Urinary bladder (tissue), 4 donors: ENCODE measurements around the gene CFAP97D1. TPM values are rescaled to one million over a fixed set of nuclear protein-coding genes. Genes with fewer than 3 reads are reported as not detected.

Experiments used
- DNase-seq: peaks from one replicate; pipeline ENCODE4 v3.0.0-alpha.2; 2015; ENCODE audit errors: extremely low spot score
- H3K27ac ChIP-seq: one replicate; pipeline ENCODE4 v1.5.1; 2013; ENCODE audit warnings: low read depth, mild to moderate bottlenecking, moderate library complexity
- H3K36me3 ChIP-seq: one replicate; pipeline ENCODE4 v1.6.1; 2013; ENCODE audit warnings: mild to moderate bottlenecking, moderate library complexity; ENCODE audit not compliant: insufficient read depth
- H3K4me1 ChIP-seq: one replicate; pipeline ENCODE4 v1.6.1; 2013; ENCODE audit warnings: mild to moderate bottlenecking, moderate library complexity; ENCODE audit not compliant: insufficient read depth
- H3K4me3 ChIP-seq: one replicate; pipeline ENCODE4 v1.5.1; 2013; ENCODE audit warnings: low read depth, low read length
- WGBS: extraction: QIAGEN DNeasy Blood & Tissue Kit; methylation state at CpG from one replicate; pipeline ENCODE4 v1.1.7; 2013; 5-methylcytosine and 5-hydroxymethylcytosine counted together
- polyA plus RNA-seq: library from polyadenylated mRNA; stranded (reverse); fragments of 200-250 nt; gene quantifications from one replicate; pipeline ENCODE4 v1.2.3, GENCODE V29; 2013
- total RNA-seq: library from RNA; depleted of rRNA; stranded (reverse); fragments of >200 nt; gene quantifications from one replicate; pipeline ENCODE4 v1.2.3, GENCODE V29; 2014
- donor health status: healthy with polysubstance abuse.
- donor health status: healthy.

The CFAP97D1 gene
- total and polyA plus RNA-seq, 2 donors, result 0.05 TPM; not detected in 1

GRCh38 chr17:43813386-43813785 lies 33.2 kb downstream of the CFAP97D1 start:
- H3K4me3 ChIP-seq, result no peak overlapping the region
- 92% methylated on average over 3 of the region's 3 CpGs for WGBS
- no peaks in the 10 kb centered on the region for H3K36me3 ChIP-seq
- no peak for DNase-seq
- H3K4me1 ChIP-seq, result no peaks in the 10 kb centered on the region
- no peak overlapping the region for H3K27ac ChIP-seq

- no peaks in the 10 kb centered on the region for H3K4me1 ChIP-seq
- WGBS, result 87% methylated on average over 12 of the region's 12 CpGs
- no peak overlapping the region for H3K27ac ChIP-seq
- no peak overlapping the region for H3K4me3 ChIP-seq
- DNase-seq, result no peak
- H3K36me3 ChIP-seq, result no peaks in the 10 kb centered on the region
These were observed 33.8 kb downstream of the CFAP97D1 start for GRCh38 chr17:43814026-43814425.

- H3K36me3 ChIP-seq, result no peaks in the 10 kb centered on the region
- H3K27ac ChIP-seq, result no peak overlapping the region
- WGBS, result 14% methylated on average over 1 of the region's 1 CpG
- no peak for DNase-seq
- no peak overlapping the region for H3K4me3 ChIP-seq
- no peaks in the 10 kb centered on the region for H3K4me1 ChIP-seq
These were observed 34.5 kb downstream of the CFAP97D1 start for GRCh38 chr17:43814714-43815113.

- no peak for DNase-seq
- Histone ChIP-seq H3K4me1 (no peaks in the 10 kb centered on the region), H3K27ac (no peak overlapping the region), H3K36me3 (no peaks in the 10 kb centered on the region), H3K4me3 (no peak overlapping the region)
- WGBS, result 91% methylated on average over 24 of the region's 24 CpGs
These were observed 36.4 kb downstream of the CFAP97D1 start for GRCh38 chr17:43816336-43817320.

GRCh38 chr17:43817826-43818225 lies 37.6 kb downstream of the CFAP97D1 start:
- Histone ChIP-seq H3K4me1 (no peaks in the 10 kb centered on the region), H3K36me3 (no peaks in the 10 kb centered on the region), H3K4me3 (no peak overlapping the region), H3K27ac (no peak overlapping the region)
- DNase-seq, result no peak
- 91% methylated on average over 9 of the region's 9 CpGs for WGBS

GRCh38 chr17:43818966-43819365 lies 38.7 kb downstream of the CFAP97D1 start:
- H3K36me3 ChIP-seq, result no peaks in the 10 kb centered on the region

GRCh38 chr17:43820759-43821158 lies 40.5 kb downstream of the CFAP97D1 start:
- Histone ChIP-seq H3K4me1 (no peaks in the 10 kb centered on the region), H3K36me3 (no peaks in the 10 kb centered on the region), H3K4me3 (no peak overlapping the region), H3K27ac (no peak overlapping the region)
- 91% methylated on average over 14 of the region's 14 CpGs for WGBS
- no peak for DNase-seq

More at GRCh38 chr17:43818966-43819365, 38.7 kb downstream of the CFAP97D1 start:
- H3K4me1 ChIP-seq, result no peaks in the 10 kb centered on the region
- no peak overlapping the region for H3K27ac ChIP-seq
- 96% methylated on average over 5 of the region's 5 CpGs for WGBS
- H3K4me3 ChIP-seq, result no peak overlapping the region
- no peak for DNase-seq

GRCh38 chr17:43822570-43823190 lies 42.4 kb downstream of the CFAP97D1 start:
- Histone ChIP-seq H3K27ac (no peak overlapping the region), H3K4me1 (no peaks in the 10 kb centered on the region), H3K36me3 (no peaks in the 10 kb centered on the region), H3K4me3 (no peak overlapping the region)
- WGBS, result 80% methylated on average over 5 of the region's 5 CpGs
- no peak for DNase-seq

- WGBS, result 66% methylated on average over 10 of the region's 10 CpGs
- H3K4me1 ChIP-seq, result no peaks in the 10 kb centered on the region
- H3K36me3 ChIP-seq, result no peaks in the 10 kb centered on the region
- no peak overlapping the region for H3K4me3 ChIP-seq
- H3K27ac ChIP-seq, result no peak overlapping the region
- DNase-seq, result no peak
These were observed 43.3 kb downstream of the CFAP97D1 start for GRCh38 chr17:43823350-43824084.

- Histone ChIP-seq H3K4me3 (no peak overlapping the region), H3K27ac (no peak overlapping the region), H3K4me1 (no peaks in the 10 kb centered on the region), H3K36me3 (no peaks in the 10 kb centered on the region)
- WGBS, result 93% methylated on average over 12 of the region's 12 CpGs
- no peak for DNase-seq
These were observed 45.3 kb downstream of the CFAP97D1 start for GRCh38 chr17:43825567-43825966.

- Histone ChIP-seq H3K27ac (no peak overlapping the region), H3K36me3 (no peaks in the 10 kb centered on the region), H3K4me1 (no peaks in the 10 kb centered on the region), H3K4me3 (no peak overlapping the region)
- DNase-seq, result no peak
- 93% methylated on average over 7 of the region's 7 CpGs for WGBS
These were observed 46.0 kb downstream of the CFAP97D1 start for GRCh38 chr17:43826206-43826605.

- no peak for DNase-seq
- no peaks in the 10 kb centered on the region for H3K36me3 ChIP-seq
- H3K4me1 ChIP-seq, result no peaks in the 10 kb centered on the region
- no peak overlapping the region for H3K27ac ChIP-seq
- 94% methylated on average over 9 of the region's 9 CpGs for WGBS
- no peak overlapping the region for H3K4me3 ChIP-seq
These were observed 47.4 kb downstream of the CFAP97D1 start for GRCh38 chr17:43827596-43827995.

GRCh38 chr17:43829738-43830137 lies 49.5 kb downstream of the CFAP97D1 start:
- H3K4me3 ChIP-seq, result no peak overlapping the region
- H3K36me3 ChIP-seq, result no peaks in the 10 kb centered on the region
- H3K27ac ChIP-seq, result no peak overlapping the region
- DNase-seq, result no peak
- no peaks in the 10 kb centered on the region for H3K4me1 ChIP-seq
- 95% methylated on average over 14 of the region's 14 CpGs for WGBS
